HepG2 (cell line): ENCODE measurements around the gene ASXL1. TPM values are rescaled to one million over a fixed set of nuclear protein-coding genes. Genes with fewer than 3 reads are reported as not detected.

Experiments used
- DBP ChIP-seq: sonication (generic); formaldehyde crosslinking; IDR thresholded peaks from 2 replicates; pipeline ENCODE4 v1.4.0; 2020; ENCODE audit warnings: missing genetic modification reagents; ENCODE audit errors: not compliant biosample characterization
- FOSL1 ChIP-seq: sonication (generic); formaldehyde crosslinking; IDR thresholded peaks from 2 replicates; pipeline ENCODE4 v1.9.0; 2021; ENCODE audit warnings: missing genetic modification reagents, borderline replicate concordance
- FOXA1 ChIP-seq, 2 experiments: fragments of 450-650 bp in 1 of 2; sonication (generic) in 1 of 2; formaldehyde crosslinking in 1 of 2; IDR thresholded peaks; 2 replicates each; pipeline versions ENCODE4 v1.4.0 to v1.6.1; 2016 to 2020; ENCODE audit warnings: missing genetic modification reagents in 1 of 2
- JARID2 ChIP-seq: sonication (generic); formaldehyde crosslinking; IDR thresholded peaks from 2 replicates; pipeline ENCODE4 v1.8.1; 2023; ENCODE audit warnings: missing genetic modification reagents, inconsistent platforms; ENCODE audit not compliant: insufficient replicate concordance
- KDM4B ChIP-seq: sonication (generic); formaldehyde crosslinking; IDR thresholded peaks from 2 replicates; pipeline ENCODE4 v1.4.0; 2020; ENCODE audit warnings: missing genetic modification reagents
- KLF9 ChIP-seq: IDR thresholded peaks from 2 replicates; pipeline ENCODE4 v1.6.1; 2016; ENCODE audit warnings: low read depth
- MTERF4 ChIP-seq: sonication (generic); formaldehyde crosslinking; IDR thresholded peaks from 2 replicates; pipeline ENCODE4 v1.8.0; 2023; ENCODE audit warnings: mild to moderate bottlenecking, missing genetic modification reagents
- NFIC ChIP-seq: IDR thresholded peaks from 2 replicates; pipeline ENCODE4 v1.6.1; 2012; ENCODE audit warnings: mild to moderate bottlenecking, low read length, inconsistent platforms
- NKX3-1 ChIP-seq: sonication (generic); formaldehyde crosslinking; IDR thresholded peaks from 2 replicates; pipeline ENCODE4 v1.5.0; 2020; ENCODE audit warnings: missing genetic modification reagents
- PCBP1 ChIP-seq: fragments of 200-400 bp; formaldehyde crosslinking; IDR thresholded peaks from 2 replicates; pipeline ENCODE4 v1.6.1; 2017; ENCODE audit warnings: mild to moderate bottlenecking, low read depth, low read length, borderline replicate concordance
- PITX1 ChIP-seq: sonication (generic); formaldehyde crosslinking; IDR thresholded peaks from 2 replicates; pipeline ENCODE4 v1.5.1; 2020; ENCODE audit warnings: mild to moderate bottlenecking, missing genetic modification reagents
- SRSF4 ChIP-seq: fragments of 200-400 bp; formaldehyde crosslinking; IDR thresholded peaks from one replicate; pipeline ENCODE4 v1.6.1; 2018; ENCODE audit warnings: mild to moderate bottlenecking, low read depth, low read length, moderate library complexity; ENCODE audit not compliant: poor library complexity, severe bottlenecking
- TFAP4 ChIP-seq: sonication (generic); IDR thresholded peaks from 2 replicates; pipeline ENCODE4 v1.6.1; 2016; ENCODE audit warnings: low read depth, borderline replicate concordance
- TP53 ChIP-seq: sonication (generic); formaldehyde crosslinking; conservative IDR thresholded peaks from 2 replicates; pipeline ENCODE4 v1.4.0; 2020; ENCODE audit warnings: missing genetic modification reagents
- ZBTB44 ChIP-seq: sonication (generic); formaldehyde crosslinking; IDR thresholded peaks from 2 replicates; pipeline ENCODE4 v1.4.0; 2020; ENCODE audit warnings: missing genetic modification reagents
- ZC3H4 ChIP-seq: sonication (generic); formaldehyde crosslinking; IDR thresholded peaks from 2 replicates; pipeline ENCODE4 v1.4.0; 2020; ENCODE audit warnings: missing genetic modification reagents, borderline replicate concordance
- ZNF121 ChIP-seq: sonication (generic); formaldehyde crosslinking; IDR thresholded peaks from 2 replicates; pipeline ENCODE4 v1.5.0; 2020; ENCODE audit warnings: mild to moderate bottlenecking, missing genetic modification reagents
- ZNF256 ChIP-seq: sonication (generic); formaldehyde crosslinking; conservative IDR thresholded peaks from 2 replicates; pipeline ENCODE4 v1.4.0; 2020; ENCODE audit warnings: missing genetic modification reagents
- ZNF343 ChIP-seq: sonication (generic); formaldehyde crosslinking; IDR thresholded peaks from 2 replicates; pipeline ENCODE4 v1.4.0; 2020; ENCODE audit warnings: mild to moderate bottlenecking, missing genetic modification reagents
- ZNF546 ChIP-seq: sonication (generic); formaldehyde crosslinking; conservative IDR thresholded peaks from 2 replicates; pipeline ENCODE4 v1.8.1; 2023; ENCODE audit warnings: mild to moderate bottlenecking, missing genetic modification reagents
- ZNF562 ChIP-seq: sonication (generic); formaldehyde crosslinking; IDR thresholded peaks from 2 replicates; pipeline ENCODE4 v1.8.0; 2022; ENCODE audit warnings: missing genetic modification reagents, borderline replicate concordance
- ZNF597 ChIP-seq: sonication (generic); formaldehyde crosslinking; IDR thresholded peaks from 2 replicates; pipeline ENCODE4 v1.5.0; 2020; ENCODE audit warnings: missing genetic modification reagents
- ZNF616 ChIP-seq: sonication (generic); formaldehyde crosslinking; IDR thresholded peaks from 2 replicates; pipeline ENCODE4 v1.5.0; 2020; ENCODE audit warnings: low read depth, mild to moderate bottlenecking, missing genetic modification reagents
- ZNF644 ChIP-seq: IDR thresholded peaks from 2 replicates; pipeline ENCODE4 v1.6.1; 2016; ENCODE audit warnings: low read depth
- ZSCAN22 ChIP-seq: sonication (generic); formaldehyde crosslinking; IDR thresholded peaks from 2 replicates; pipeline ENCODE4 v1.4.0; 2020; ENCODE audit warnings: mild to moderate bottlenecking, missing genetic modification reagents
- ZSCAN30 ChIP-seq: sonication (generic); formaldehyde crosslinking; IDR thresholded peaks from 2 replicates; pipeline ENCODE4 v1.5.0; 2020; ENCODE audit warnings: mild to moderate bottlenecking, missing genetic modification reagents
- polyA plus RNA-seq, 8 experiments: library from polyadenylated mRNA; depleted of rRNA in 3 of 8; stranded (reverse) in 7 of 8; unstranded in 1 of 8; fragments of >200 nt; fragmentation: Illumina TruSeq in 4 of 8; extraction: Trizol in 4 of 8; gene quantifications; 2 replicates each; pipeline versions ENCODE4 v1.2.1 to v1.2.3, GENCODE V29; 2011 to 2016; ENCODE audit warnings: low read depth in 4 of 8, missing spikeins in 1 of 8, mixed read lengths in 1 of 8; ENCODE audit not compliant: insufficient read depth in 1 of 8
- total RNA-seq, 5 experiments: library from RNA; depleted of rRNA; stranded (reverse); fragments of >200 nt; fragmentation: Illumina TruSeq; extraction: Trizol; gene quantifications; 2 replicates each; pipeline ENCODE4 v1.2.3, GENCODE V29; 2016; ENCODE audit warnings: low read depth in 1 of 5

The ASXL1 gene
- total and polyA plus RNA-seq, 2 of the 13 experiments (the other 11 are each of a cell fraction or from before 2014, with no cell fraction given) = 62.1 to 74.8 TPM

GRCh38 chr20:32357375-32357868 is 709 bp upstream of the ASXL1 start (continued):
- 0 out of 2 replicates have a peak, but pooled peaks have one; percentile 0 for TF ChIP-seq ZSCAN22 (CRISPR knock-in tag)
- TF ChIP-seq ZNF343 (CRISPR knock-in tag) = no peak
- no peak for TF ChIP-seq KDM4B (CRISPR knock-in tag)
- 0 out of 2 replicates have a peak, but pooled peaks have one; percentile 31 for TF ChIP-seq ZNF644 (CRISPR knock-in tag)
- TF ChIP-seq TFAP4 = no peak
- TF ChIP-seq PITX1 (CRISPR knock-in tag) = no peak
- no peak for TF ChIP-seq FOXA1 (IDR thresholded peaks at IDR 0.05)
- TF ChIP-seq FOXA1 (CRISPR knock-in tag; IDR thresholded peaks at IDR 0.05) = no peak
- TF ChIP-seq PCBP1 = no peak
- no peak; the same call in 1 of the 2 replicates for TF ChIP-seq NKX3-1 (CRISPR knock-in tag)
- 0 out of 2 replicates have a peak, but pooled peaks have one; percentile 22 for TF ChIP-seq ZNF546 (CRISPR knock-in tag)
- TF ChIP-seq ZNF597 = no peak
- TF ChIP-seq SRSF4 = no peak
- TF ChIP-seq ZNF256 = 0 out of 2 replicates have a peak, but pooled peaks have one; percentile 85
- TF ChIP-seq KLF9 (CRISPR knock-in tag) = no peak
- 0 out of 2 replicates have a peak, but pooled peaks have one; percentile 38 for TF ChIP-seq NFIC
- no peak for TF ChIP-seq MTERF4
- TF ChIP-seq ZNF121 (CRISPR knock-in tag) = 0 out of 2 replicates have a peak, but pooled peaks have one; percentile 21
- TF ChIP-seq ZC3H4 (CRISPR knock-in tag) = no peak; the same call in 1 of the 2 replicates
- no peak for TF ChIP-seq JARID2
- no peak for TF ChIP-seq ZNF616 (CRISPR knock-in tag)
- no peak for TF ChIP-seq ZNF562 (CRISPR knock-in tag)
- no peak for TF ChIP-seq FOSL1 (CRISPR knock-in tag)
- no peak for TF ChIP-seq TP53
- TF ChIP-seq ZSCAN30 (CRISPR knock-in tag) = no peak
- TF ChIP-seq ZBTB44 (CRISPR knock-in tag) = no peak
- no peak for TF ChIP-seq DBP (CRISPR knock-in tag)
